Upper lobe of right lung (tissue), 1 donor: ENCODE measurements around the gene LTA4H. TPM values are rescaled to one million over a fixed set of nuclear protein-coding genes. Genes with fewer than 3 reads are reported as not detected.
A peak's percentile ranks its signal among the peaks of the same experiment; 100 is the strongest.

ENCODE experiments used
- ATAC-seq: fragments of 200-7000 bp; cut with Tn5 transposase; one replicate; pipeline ENCODE4 v1.9.1; 2020; ENCODE audit warnings: mild to moderate bottlenecking, moderate library complexity
- DNase-seq: peaks from one replicate; pipeline ENCODE4 v3.0.0-alpha.2; 2020
- H3K27ac ChIP-seq: fragments of 200-600 bp; one replicate; pipeline ENCODE4 v1.8.0; 2022
- H3K27me3 ChIP-seq: fragments of 200-600 bp; one replicate; pipeline ENCODE4 v1.8.0; 2022; ENCODE audit warnings: mild to moderate bottlenecking
- H3K36me3 ChIP-seq: fragments of 200-600 bp; one replicate; pipeline ENCODE4 v1.8.0; 2022
- H3K4me1 ChIP-seq: fragments of 200-600 bp; one replicate; pipeline ENCODE4 v1.8.0; 2022
- H3K4me3 ChIP-seq: fragments of 200-600 bp; one replicate; pipeline ENCODE4 v1.8.0; 2022; ENCODE audit warnings: mild to moderate bottlenecking
- H3K9me3 ChIP-seq: fragments of 200-600 bp; one replicate; pipeline ENCODE4 v1.8.0; 2022
- CTCF ChIP-seq: fragments of 200-600 bp; IDR thresholded peaks from one replicate; pipeline ENCODE4 v1.8.0; 2022; ENCODE audit warnings: antibody characterized with exemption
- intact Hi-C: fragments of 100-400 bp; cut with DNase I; formaldehyde crosslinking; loops from one replicate; pipeline ENCODE4 v1.11.0; 2022
- total RNA-seq: library from RNA; stranded (reverse); fragmentation: NEBNext Ultra II Directional; extraction: Animal tissue kit (Norgen Biotek cat#: 25700); gene quantifications from one replicate; pipeline ENCODE4 v1.2.1, GENCODE V29; 2021
- donor health status: DM: no; HTN: yes; CAD: no; lungs with severe emphysema.

LTA4H gene
- total RNA-seq, 1 donor from 2014 or later = 314 TPM

- no peaks in the 10 kb centered on the region for H3K36me3 ChIP-seq
- H3K27me3 ChIP-seq = no peaks in the 10 kb centered on the region
- no peak overlapping the region for H3K4me3 ChIP-seq
- no peak for ATAC-seq
- intact Hi-C loops = no loop called here
- H3K9me3 ChIP-seq = no peaks in the 10 kb centered on the region
- peaks cover 15% of the 10 kb centered on the region for H3K4me1 ChIP-seq
- no peak for TF ChIP-seq CTCF
- no peak overlapping the region for H3K27ac ChIP-seq
- no peak for DNase-seq
These were observed 1.5 kb upstream of the LTA4H start for GRCh38 chr12:96036765-96037455.

- Histone ChIP-seq H3K9me3 (no peaks in the 10 kb centered on the region), H3K27me3 (no peaks in the 10 kb centered on the region), H3K27ac (peak overlapping the region; percentile 87), H3K4me1 (peaks cover 26% of the 10 kb centered on the region), H3K4me3 (peak overlapping the region; percentile 97), H3K36me3 (no peaks in the 10 kb centered on the region)
- ATAC-seq (peak; percentile 10), DNase-seq (no peak)
- intact Hi-C loops = no loop called here
- no peak for TF ChIP-seq CTCF
These were observed 635 bp downstream of the LTA4H start for GRCh38 chr12:96034621-96035282.

GRCh38 chr12:96033549-96034389, 1.6 kb downstream of the LTA4H start:
- Histone ChIP-seq H3K36me3 (no peaks in the 10 kb centered on the region), H3K4me1 (peaks cover 26% of the 10 kb centered on the region), H3K4me3 (peak overlapping the region; percentile 97), H3K27ac (peak overlapping the region; percentile 87), H3K9me3 (no peaks in the 10 kb centered on the region), H3K27me3 (no peaks in the 10 kb centered on the region)
- DNase-seq (no peak), ATAC-seq (no peak)
- TF ChIP-seq CTCF = no peak
- intact Hi-C loops = no loop called here

- DNase-seq (no peak), ATAC-seq (no peak)
- TF ChIP-seq CTCF = no peak
- H3K4me3 ChIP-seq = no peak overlapping the region
- no peak overlapping the region for H3K27ac ChIP-seq
- intact Hi-C loops = no loop called here
- no peaks in the 10 kb centered on the region for H3K9me3 ChIP-seq
- H3K36me3 ChIP-seq = peaks cover 37% of the 10 kb centered on the region
- H3K27me3 ChIP-seq = no peaks in the 10 kb centered on the region
- H3K4me1 ChIP-seq = peaks cover 21% of the 10 kb centered on the region
These were observed 5.6 kb downstream of the LTA4H start for GRCh38 chr12:96029826-96030225.

- H3K4me1 ChIP-seq = peaks cover 12% of the 10 kb centered on the region
- no peaks in the 10 kb centered on the region for H3K27me3 ChIP-seq
- no peak overlapping the region for H3K27ac ChIP-seq
- H3K9me3 ChIP-seq = no peaks in the 10 kb centered on the region
- H3K36me3 ChIP-seq = peaks cover 48% of the 10 kb centered on the region
- intact Hi-C loops = no loop called here
- no peak for TF ChIP-seq CTCF
- ATAC-seq = no peak
- no peak for DNase-seq
- no peak overlapping the region for H3K4me3 ChIP-seq
These were observed 6.8 kb downstream of the LTA4H start for GRCh38 chr12:96028538-96028937.
